NCI-H2196 treated with DMSO at 0.1 percent for 48 hours (cell line): ENCODE data around the gene CMPK1.
"Not testable (repeated sequence)": the region's sequence is repeated elsewhere in the genome, so short reads cannot be mapped to it uniquely, and the experiment has no call there.

Experiments
- DNase-seq: peaks from one replicate; lab custom pipeline; 2025; ENCODE audit not compliant: unreplicated experiment; lab: John Stamatoyannopoulos, UW

Gene CMPK1

DNA sequence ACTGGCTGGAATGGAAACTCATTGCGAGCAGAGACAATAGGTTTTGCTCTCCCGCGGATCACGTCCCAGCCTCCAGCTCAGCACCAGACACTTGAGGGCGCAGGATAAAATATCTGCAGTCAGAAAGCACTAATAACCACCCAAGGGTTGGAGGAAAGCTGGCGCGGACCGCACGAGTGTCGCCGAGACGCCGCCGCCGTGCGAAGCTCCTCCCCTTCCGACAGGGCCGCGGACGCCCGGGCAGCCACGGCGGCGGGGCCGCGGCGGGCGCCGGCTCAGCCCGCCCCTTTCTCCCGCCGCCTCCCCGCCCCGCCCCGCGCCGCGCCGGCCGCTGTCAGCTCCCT lies at the start of gene CMPK1:
CMPK1 (plus strand) TSS at position 213 of the 344 bp plus-strand sequence. CDS start 156 bp downstream, outside the sequence.
- peak; percentile 63 for DNase-seq

DNA sequence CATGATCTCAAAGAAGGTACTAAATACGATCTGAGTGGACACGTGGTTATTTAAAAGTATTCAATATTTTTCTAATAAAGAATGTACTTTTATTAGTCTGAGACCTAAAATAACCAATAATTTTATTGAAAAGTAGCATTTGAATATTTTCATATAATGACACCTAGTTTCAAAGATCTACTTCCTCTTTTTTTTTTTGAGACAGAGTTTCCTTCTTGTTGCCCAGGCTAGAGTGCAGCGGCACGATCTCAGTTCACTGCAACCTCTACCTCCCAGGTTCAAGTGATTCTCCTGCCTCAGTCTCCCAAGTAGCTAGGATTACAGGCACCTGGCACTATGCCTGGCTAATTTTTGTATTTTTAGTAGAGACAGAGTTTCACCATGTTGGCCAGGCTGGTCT lies 45.5 kb upstream of the CMPK1 start:
- not testable (repeated sequence) for DNase-seq

DNA sequence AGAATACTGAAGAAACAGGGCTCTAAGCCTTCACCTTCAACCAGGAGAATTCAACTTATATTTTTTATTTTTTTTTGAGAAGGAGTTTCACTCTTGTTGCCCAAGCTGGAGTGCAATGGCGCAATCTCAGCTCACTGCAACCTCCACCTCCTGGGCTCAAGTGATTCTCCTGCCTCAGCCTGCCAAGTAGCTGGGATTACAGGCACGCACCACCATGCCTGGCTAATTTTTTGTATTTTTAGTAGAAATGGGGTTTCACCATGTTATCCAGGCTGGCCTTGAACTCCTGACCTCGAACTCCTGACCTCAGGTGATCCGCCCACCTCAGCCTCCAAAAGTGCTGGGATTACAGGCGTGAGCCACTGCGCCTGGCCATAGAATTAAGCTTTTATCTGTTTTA lies 38.7 kb upstream of the CMPK1 start:
- not testable (repeated sequence) for DNase-seq

GRCh38 chr1:47295579-47295978 lies 38.0 kb upstream of the CMPK1 start:
- no peak for DNase-seq

GRCh38 chr1:47298025-47298699 lies 35.4 kb upstream of the CMPK1 start:
- DNase-seq = no peak

DNA sequence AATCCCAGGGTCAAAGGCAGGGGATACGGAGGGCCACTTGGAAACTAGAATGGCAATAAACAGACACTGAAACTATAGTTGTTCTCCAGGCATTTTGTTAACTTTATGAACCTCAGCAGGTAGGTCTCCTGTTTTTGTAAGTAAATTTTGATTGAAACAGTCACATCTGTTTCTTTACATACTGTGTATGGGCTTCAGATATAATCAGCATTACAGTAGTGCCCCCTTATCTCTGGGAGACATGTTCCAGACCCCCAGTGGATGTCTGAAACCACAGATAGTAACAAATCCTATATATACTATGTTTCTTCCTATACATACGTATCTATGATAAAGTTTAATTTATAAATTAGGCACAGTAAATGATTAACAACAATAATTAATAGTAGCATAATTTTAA lies 31.1 kb upstream of the CMPK1 start:
- DNase-seq = no peak

- DNase-seq = no peak
Observed at GRCh38 chr1:47309427-47309826, 24.2 kb upstream of the CMPK1 start.

DNA sequence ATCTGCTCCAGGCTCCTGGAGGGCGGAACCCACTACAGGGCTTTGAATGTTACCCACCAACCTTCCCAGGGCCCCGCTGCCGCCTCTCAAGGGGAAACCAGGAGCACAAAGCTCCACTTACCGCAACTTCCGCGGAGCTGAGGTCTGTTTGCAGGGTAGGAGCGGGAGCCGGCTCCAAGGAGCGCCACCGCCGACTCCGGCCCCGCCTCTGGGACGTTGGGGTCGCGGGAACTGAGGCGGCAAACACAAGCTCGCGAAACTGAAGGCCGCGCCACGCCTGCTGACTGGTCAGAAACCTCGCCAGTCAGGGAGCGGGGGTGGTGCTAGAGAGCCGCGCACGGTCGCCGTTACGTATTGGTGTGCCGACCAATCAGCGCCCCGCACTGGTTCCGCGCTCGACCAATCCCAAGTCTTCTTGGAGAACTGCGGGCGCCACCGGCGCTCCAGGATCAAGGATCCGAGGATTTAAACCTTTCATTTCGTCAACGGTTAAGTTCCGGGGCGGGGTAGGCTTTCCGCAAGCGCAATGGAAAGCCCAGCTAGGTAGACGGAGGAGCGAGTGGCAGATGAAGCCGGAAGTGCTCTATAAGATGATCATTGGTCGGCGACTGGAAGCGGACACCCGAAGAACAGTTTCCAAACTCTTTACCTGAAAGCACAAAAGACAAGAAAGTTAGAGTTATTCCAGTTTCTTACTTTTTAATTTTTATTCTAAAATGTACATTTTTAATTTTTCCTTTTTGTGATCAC lies 19.5 kb upstream of the CMPK1 start, which contains the start of gene STIL:
STIL (minus strand) TSS at position 233 of the 750 bp plus-strand sequence. CDS start 3,828 bp downstream, outside the sequence.
- peak; percentile 98 for DNase-seq

DNA sequence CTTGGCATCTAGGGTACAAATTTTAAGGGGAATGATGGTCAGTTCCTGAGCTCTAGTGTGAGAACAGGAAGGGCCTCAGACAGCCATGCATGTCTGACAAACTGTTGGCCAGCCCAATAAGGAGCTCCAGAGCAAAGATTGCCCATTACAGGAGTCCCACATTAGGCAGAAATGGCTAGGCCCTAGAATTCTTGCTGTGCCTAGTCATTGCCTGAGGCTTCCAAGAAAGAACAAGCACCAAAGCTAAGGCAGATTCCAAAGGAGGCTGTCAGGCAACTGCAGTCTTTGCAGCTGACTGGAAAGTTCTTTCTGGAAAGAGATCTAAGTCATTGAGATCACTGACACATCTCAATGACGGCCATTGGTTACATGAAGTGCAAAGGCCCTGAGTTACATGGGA lies 15.7 kb upstream of the CMPK1 start:
- no peak for DNase-seq

- DNase-seq = not testable (repeated sequence)
Observed at GRCh38 chr1:47319968-47320367, 13.6 kb upstream of the CMPK1 start.

DNA sequence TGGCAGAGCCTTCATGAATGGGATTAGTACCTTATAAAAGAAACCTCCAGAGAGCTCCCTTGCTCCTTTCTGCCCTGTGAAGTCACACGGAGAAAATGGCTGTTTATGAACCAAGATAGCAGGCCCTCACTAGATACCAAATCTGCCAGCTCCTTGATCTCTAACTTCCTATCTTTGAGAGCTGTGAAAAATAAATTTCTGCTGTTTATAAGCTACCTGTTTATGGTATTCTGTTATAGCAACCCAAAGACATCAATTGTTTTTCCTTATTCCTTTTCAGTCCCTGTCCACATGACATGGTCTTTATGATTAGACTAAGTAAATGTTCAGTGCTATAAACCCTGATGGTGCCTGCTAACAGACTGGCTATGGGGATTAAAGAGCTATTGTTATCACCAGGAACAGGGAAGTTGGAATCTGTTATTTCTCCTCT lies 10.0 kb upstream of the CMPK1 start:
- DNase-seq = no peak

GRCh38 chr1:47324682-47325081 lies 8.9 kb upstream of the CMPK1 start:
- DNase-seq = no peak

- peak; percentile 58 for DNase-seq
Observed at GRCh38 chr1:47325528-47325927, 8.1 kb upstream of the CMPK1 start.

DNA sequence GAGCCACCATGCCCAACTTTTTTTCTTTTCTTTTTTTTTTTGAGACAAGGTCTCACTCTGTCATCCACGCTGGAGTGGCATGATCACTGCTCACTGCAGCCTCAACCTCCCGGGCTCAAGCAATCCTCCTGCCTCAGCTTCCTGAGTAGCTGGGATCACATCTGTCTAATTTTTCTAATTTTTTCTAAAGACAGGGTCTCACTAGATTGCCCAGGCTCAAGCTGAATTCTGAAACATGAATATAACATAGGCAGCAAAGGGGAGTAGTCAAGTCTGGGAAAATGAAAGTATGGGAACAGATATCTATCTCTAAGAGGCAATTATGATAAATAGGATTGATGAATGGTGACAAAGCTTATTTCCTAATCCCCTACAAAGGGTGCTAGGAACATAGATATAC lies 7.3 kb upstream of the CMPK1 start:
- DNase-seq = no peak

DNA sequence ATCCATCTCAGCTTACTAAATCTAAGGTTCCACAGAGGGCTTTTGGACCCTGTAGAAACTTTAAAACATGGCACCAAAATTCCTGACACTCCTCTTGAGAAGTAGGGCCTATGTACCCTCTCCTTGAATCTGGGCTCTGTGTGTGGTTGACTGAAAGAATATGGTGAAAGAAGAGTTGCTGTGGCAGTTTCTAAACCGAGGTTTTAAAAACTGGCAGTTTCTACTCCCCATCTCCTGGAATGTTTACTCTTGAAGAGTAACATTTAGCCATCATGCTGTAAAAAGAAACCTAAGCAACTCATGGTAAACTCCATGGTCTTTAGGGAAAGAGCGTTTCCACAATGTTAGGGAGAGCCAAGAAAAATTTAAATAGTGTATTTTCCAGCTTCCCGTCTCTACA lies 4.6 kb upstream of the CMPK1 start:
- no peak for DNase-seq

GRCh38 chr1:47330212-47330611 lies 3.4 kb upstream of the CMPK1 start:
- no peak for DNase-seq

GRCh38 chr1:47331875-47332274 lies 1.7 kb upstream of the CMPK1 start:
- no peak for DNase-seq

DNA sequence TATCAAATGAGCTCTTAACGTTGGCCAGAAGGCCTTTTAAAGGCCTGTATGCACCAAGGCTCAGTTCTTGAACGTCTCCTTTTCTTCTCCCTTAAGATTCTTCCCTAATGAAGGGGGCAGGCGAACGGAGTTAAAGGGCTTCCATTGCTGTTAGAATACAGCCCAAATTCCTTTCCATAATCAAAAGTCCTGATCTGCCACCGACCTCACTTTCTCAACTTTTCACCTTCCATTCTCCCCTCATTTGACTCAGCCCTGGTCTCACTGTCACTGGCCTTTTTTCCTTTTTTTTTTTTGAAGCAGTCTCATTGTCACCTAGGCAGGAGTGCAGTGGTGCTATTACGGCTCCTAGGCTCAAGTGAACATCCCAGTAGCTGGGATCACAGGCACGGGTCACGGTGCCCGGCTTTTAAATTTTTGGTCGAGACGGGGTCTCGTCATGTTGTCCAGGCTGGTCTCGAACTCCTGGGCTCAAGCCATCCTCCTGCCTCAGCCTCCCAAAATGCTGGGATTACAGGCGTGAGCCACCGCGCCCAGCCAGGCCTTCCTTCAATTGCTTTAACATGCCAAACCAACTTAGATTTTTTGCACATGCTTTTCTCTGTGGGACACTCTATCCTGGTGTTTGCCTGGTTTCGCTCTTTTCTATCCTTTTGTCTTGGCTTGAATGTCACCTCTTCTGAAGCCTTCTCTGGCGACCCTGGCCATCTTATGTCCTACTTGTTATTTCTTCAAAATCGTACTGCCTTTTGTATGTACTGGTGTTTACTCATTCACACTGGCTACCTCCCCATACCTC lies 612 bp upstream of the CMPK1 start:
- no peak for DNase-seq

DNA sequence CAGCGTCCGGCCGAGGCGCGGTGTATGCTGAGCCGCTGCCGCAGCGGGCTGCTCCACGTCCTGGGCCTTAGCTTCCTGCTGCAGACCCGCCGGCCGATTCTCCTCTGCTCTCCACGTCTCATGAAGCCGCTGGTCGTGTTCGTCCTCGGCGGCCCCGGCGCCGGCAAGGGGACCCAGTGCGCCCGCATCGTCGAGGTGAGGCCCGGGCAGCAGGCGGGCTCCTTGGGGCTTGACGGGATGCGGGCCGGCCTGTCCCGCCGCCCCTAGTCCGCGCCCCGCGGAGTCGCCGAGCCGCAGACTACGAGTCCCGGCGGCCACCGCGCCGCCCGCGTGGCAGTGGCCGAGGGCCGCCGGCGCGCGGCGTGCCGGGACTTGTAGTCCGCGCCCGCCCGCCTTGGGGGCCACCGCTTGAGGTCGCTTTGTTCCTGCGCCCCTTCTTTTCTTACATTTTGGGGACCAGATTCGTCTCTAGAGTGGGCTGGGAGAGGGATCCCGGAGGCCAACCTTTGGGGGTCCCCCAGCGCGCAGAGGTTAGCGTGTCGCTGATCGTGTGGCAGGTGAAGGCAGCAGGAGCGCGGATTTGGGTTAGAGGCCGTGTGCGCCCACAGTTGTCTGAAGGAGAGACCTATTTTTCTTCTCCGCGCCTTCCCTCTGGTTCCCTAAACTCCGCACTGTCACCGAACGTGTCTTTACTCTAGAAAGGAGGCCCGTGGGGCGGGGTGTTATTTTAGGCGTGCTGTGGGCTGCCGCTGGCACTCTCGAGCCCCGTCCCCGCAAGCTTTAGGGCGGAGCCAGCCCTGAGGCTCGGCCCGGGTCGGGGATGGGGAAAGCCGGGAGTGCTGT lies 553 bp downstream of the CMPK1 start:
- DNase-seq = peak; percentile 70

DNA sequence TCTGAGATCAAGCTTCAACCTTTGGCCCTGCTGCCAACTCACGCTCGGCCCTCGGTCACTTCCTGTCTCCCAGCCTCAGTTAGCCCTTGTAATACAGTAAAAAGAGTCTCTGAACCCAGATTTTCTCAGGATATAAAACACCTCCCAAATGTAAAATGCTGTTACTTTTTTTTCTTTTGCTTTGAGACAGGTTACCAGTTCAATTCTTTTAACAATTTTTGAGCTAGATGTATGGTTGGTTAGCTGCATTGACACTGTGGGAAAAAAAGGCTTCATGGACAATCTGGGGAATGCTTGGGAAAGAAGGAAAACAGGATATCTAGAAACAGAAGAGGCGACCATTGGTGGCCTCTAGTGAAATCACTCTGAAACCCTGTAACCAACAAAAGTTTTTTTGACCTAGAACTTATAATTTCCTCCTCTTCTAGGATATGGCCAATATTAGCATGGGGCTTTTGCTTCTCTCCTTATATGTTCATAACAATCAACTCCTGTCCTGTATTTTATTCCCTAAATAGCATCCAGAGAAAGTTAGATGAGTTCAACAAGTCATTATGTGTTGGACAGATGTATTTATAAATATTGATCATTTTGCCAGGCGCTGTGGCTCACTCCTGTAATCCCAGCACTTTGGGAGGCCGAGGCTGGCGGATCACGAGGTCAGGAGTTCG lies 1.3 kb downstream of the CMPK1 start:
- no peak for DNase-seq
